Activated T-cell treated with anti-CD3 and anti-CD28 coated beads for 4 hours (primary cell): ENCODE results near the gene ZNF407.
"Not testable (repeated sequence)": the region's sequence is repeated elsewhere in the genome, so short reads cannot be mapped to it uniquely, and the experiment has no call there.

Experiments
- DNase-seq: peaks from one replicate; pipeline ENCODE4 v3.0.0-alpha.2; 2020

ZNF407 gene

GRCh38 chr18:74944676-74945075 lies 347.0 kb downstream of the ZNF407 start:
- no peak for DNase-seq

- DNase-seq, result no peak
Measured at GRCh38 chr18:74945774-74946545, 348.3 kb downstream of the ZNF407 start.

- no peak for DNase-seq
Measured at GRCh38 chr18:74946646-74947375, 349.1 kb downstream of the ZNF407 start.

GRCh38 chr18:74947417-74947816 lies 349.7 kb downstream of the ZNF407 start:
- DNase-seq, result no peak

GRCh38 chr18:74947875-74948274 lies 350.2 kb downstream of the ZNF407 start:
- DNase-seq, result no peak

GRCh38 chr18:74949611-74950010 lies 351.9 kb downstream of the ZNF407 start:
- DNase-seq, result no peak

- no peak for DNase-seq
Measured at GRCh38 chr18:74950479-74950878, 352.8 kb downstream of the ZNF407 start.

GRCh38 chr18:74951165-74951760 lies 353.6 kb downstream of the ZNF407 start:
- DNase-seq, result no peak

- DNase-seq, result no peak
Measured at GRCh38 chr18:74957588-74958224, 360.0 kb downstream of the ZNF407 start.

- DNase-seq, result no peak
Measured at GRCh38 chr18:74959216-74959615, 361.5 kb downstream of the ZNF407 start.

- DNase-seq, result no peak
Measured at GRCh38 chr18:74961596-74961995, 363.9 kb downstream of the ZNF407 start.

- no peak for DNase-seq
Measured at GRCh38 chr18:74963820-74964446, 366.3 kb downstream of the ZNF407 start.

GRCh38 chr18:74965682-74966081 lies 368.0 kb downstream of the ZNF407 start:
- no peak for DNase-seq

GRCh38 chr18:74967438-74967837 lies 369.8 kb downstream of the ZNF407 start:
- DNase-seq, result no peak

- DNase-seq, result no peak
Measured at GRCh38 chr18:74967979-74968378, 370.3 kb downstream of the ZNF407 start.

GRCh38 chr18:74971358-74971757 lies 373.7 kb downstream of the ZNF407 start:
- DNase-seq, result not testable (repeated sequence)

- DNase-seq, result not testable (repeated sequence)
Measured at GRCh38 chr18:74971776-74972175, 374.1 kb downstream of the ZNF407 start.

GRCh38 chr18:74972354-74972753 lies 374.7 kb downstream of the ZNF407 start:
- DNase-seq, result no peak

GRCh38 chr18:74975001-74975400 lies 377.3 kb downstream of the ZNF407 start:
- DNase-seq, result no peak

- no peak for DNase-seq
Measured at GRCh38 chr18:74976331-74976909, 378.8 kb downstream of the ZNF407 start.

GRCh38 chr18:74977041-74977440 lies 379.4 kb downstream of the ZNF407 start:
- DNase-seq, result no peak

- DNase-seq, result no peak
Measured at GRCh38 chr18:74980669-74981068, 383.0 kb downstream of the ZNF407 start.

GRCh38 chr18:74981476-74981875 lies 383.8 kb downstream of the ZNF407 start:
- no peak for DNase-seq
